Fibroblast of pulmonary artery (primary cell): ENCODE data around the gene CCDC13.

ENCODE experiments used
- DNase-seq: peaks from one replicate; pipeline ENCODE4 v3.0.0-alpha.2; 2010; ENCODE audit warnings: low read depth
- H3K4me3 ChIP-seq: replicated peaks from 2 replicates; pipeline ENCODE4 v1.5.1; 2011; ENCODE audit warnings: low read depth, mild to moderate bottlenecking, control low read depth, low read length, moderate library complexity
- CTCF ChIP-seq: IDR thresholded peaks from 2 replicates; pipeline ENCODE4 v1.5.1; 2011; ENCODE audit warnings: mild to moderate bottlenecking, control low read depth, low read length, inconsistent platforms; ENCODE audit errors: missing control alignments

The CCDC13 gene

GRCh38 chr3:42732196-42732828 lies 40.7 kb downstream of the CCDC13 start:
- H3K4me3 ChIP-seq: no peak overlapping the region
- DNase-seq: no peak
- no peak for TF ChIP-seq CTCF

GRCh38 chr3:42731476-42732195 lies 41.4 kb downstream of the CCDC13 start:
- H3K4me3 ChIP-seq: no peak overlapping the region
- no peak for DNase-seq
- TF ChIP-seq CTCF: no peak

DNA sequence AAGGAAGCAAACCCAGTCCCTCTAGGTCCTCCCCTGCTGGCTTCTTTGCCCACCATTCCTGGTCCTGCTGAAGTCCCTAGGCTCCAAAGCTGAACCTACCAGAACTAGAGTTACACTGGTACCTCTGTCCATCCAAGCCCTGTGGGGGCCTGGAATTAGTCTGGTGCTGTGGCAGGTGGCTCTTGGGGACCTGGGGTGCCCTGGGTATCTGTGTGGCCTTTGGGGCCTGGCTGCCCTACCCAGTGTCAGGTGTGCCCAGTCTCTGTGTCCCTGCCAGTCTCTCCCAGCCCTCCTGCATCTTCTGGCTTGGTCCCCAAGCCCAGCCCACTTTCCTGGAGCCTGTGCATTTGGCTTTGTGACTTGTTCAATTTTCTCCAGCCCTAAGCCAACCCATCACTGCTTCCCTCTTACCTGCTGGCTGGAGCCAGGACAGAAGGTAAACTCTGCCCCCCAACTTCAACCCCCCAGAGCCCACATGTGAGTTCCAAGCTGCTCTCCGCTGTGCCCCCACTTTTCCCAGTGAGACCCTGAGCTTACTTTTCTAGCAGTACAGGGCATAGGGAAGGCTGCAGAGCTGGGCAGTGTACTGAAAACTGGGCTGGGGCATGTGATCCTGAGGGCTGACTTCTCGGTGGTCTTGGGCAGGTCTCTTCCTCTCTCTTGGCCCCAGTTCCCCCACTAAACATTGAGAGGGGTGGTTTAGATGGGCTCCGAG lies 42.2 kb downstream of the CCDC13 start:
- no peak for DNase-seq
- no peak for TF ChIP-seq CTCF
- no peak overlapping the region for H3K4me3 ChIP-seq

- no peak overlapping the region for H3K4me3 ChIP-seq
- DNase-seq: no peak
- no peak for TF ChIP-seq CTCF
Observed at GRCh38 chr3:42730294-42730693, 42.8 kb downstream of the CCDC13 start.

GRCh38 chr3:42729404-42730145 lies 43.5 kb downstream of the CCDC13 start:
- DNase-seq: no peak
- TF ChIP-seq CTCF: no peak
- no peak overlapping the region for H3K4me3 ChIP-seq

DNA sequence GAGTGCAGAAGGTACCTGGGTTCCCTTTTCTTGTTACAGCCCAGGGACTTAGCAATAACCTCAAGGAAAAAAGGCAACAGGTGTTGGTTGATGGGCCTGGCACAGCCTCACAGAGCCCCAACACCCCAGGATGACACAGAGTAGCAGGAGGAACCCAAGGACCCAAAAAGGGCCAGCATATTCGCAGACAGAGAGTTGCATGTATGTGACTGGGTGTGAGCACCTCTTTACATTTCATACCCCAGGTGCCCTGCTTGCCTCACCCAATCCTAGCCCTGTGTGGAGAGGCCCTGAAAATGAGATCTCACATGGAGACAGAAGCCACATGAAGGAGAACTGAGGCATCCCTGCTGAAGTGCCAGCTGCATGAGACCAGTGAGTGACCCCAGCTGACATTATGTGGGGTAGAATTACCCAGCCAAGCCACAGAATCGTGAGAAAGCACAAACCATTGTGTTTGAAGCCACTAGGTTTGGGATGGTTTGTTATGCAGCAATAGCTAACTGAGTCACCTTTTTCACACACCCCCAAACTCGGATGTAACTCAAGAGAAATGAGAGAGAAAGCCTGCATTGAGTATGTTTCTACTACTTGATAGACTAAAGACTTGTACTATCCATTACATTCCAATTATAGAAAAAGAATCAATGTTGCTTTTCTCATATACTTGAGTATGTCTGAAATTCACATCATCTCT lies 44.2 kb downstream of the CCDC13 start:
- no peak for TF ChIP-seq CTCF
- H3K4me3 ChIP-seq: no peak overlapping the region
- no peak for DNase-seq
